Duodenal mucosa (tissue), 2 donors: ENCODE results near the gene STEAP1.

Experiments
- H3K27ac ChIP-seq: one replicate; pipeline ENCODE4 v1.7.0; 2013; ENCODE audit warnings: low read depth, low read length
- H3K27me3 ChIP-seq, 2 donors: one replicate each; pipeline ENCODE4 v1.7.0; 2013; ENCODE audit warnings: low read length in 2 of 2, control low read depth in 1 of 2; ENCODE audit not compliant: insufficient read depth in 2 of 2, control insufficient read depth in 1 of 2
- H3K36me3 ChIP-seq, 2 donors: one replicate each; pipeline ENCODE4 v1.7.0; 2013; ENCODE audit warnings: low read length in 2 of 2, control low read depth in 1 of 2; ENCODE audit not compliant: insufficient read depth in 2 of 2, control insufficient read depth in 1 of 2
- H3K4me1 ChIP-seq, 2 donors: one replicate each; pipeline ENCODE4 v1.7.0; 2013; ENCODE audit warnings: low read length in 2 of 2, control low read depth in 1 of 2; ENCODE audit not compliant: insufficient read depth in 2 of 2, control insufficient read depth in 1 of 2
- H3K4me3 ChIP-seq, 2 donors: one replicate each; pipeline ENCODE4 v1.7.0; 2013; ENCODE audit warnings: low read length in 2 of 2, low read depth in 1 of 2
- H3K9ac ChIP-seq, 2 donors: one replicate each; pipeline ENCODE4 v1.7.0; 2013; ENCODE audit warnings: low read length in 2 of 2, low read depth in 1 of 2
- H3K9me3 ChIP-seq, 2 donors: one replicate each; pipeline ENCODE4 v1.7.0; 2013; ENCODE audit warnings: low read length in 2 of 2, control low read depth in 1 of 2; ENCODE audit not compliant: control insufficient read depth in 1 of 2

The STEAP1 gene

DNA sequence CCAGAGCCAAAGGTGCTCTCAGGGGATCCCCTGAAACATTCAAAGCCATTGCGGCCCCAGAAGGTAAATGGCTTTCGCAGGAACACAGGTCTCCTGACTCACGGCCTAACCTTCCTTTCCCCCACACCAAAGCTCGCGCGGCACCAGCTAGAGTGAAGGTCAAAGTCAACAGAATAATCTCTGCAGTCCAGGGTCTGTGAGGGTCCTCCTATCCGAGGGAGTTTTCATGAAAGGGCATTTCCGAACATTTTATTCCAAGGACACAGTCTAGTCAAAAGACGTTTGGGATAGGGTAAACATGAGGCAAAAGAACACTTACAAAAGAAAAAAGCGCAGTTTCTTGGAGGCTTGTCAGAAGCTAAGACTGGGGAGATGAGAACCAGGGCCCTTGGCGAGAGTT lies 56.7 kb downstream of the STEAP1 start:
- Histone ChIP-seq H3K36me3 (no peaks in the 10 kb centered on the region), H3K9ac (peak overlapping the region; percentile 78 to 86), H3K27me3 (no peaks in the 10 kb centered on the region)

DNA sequence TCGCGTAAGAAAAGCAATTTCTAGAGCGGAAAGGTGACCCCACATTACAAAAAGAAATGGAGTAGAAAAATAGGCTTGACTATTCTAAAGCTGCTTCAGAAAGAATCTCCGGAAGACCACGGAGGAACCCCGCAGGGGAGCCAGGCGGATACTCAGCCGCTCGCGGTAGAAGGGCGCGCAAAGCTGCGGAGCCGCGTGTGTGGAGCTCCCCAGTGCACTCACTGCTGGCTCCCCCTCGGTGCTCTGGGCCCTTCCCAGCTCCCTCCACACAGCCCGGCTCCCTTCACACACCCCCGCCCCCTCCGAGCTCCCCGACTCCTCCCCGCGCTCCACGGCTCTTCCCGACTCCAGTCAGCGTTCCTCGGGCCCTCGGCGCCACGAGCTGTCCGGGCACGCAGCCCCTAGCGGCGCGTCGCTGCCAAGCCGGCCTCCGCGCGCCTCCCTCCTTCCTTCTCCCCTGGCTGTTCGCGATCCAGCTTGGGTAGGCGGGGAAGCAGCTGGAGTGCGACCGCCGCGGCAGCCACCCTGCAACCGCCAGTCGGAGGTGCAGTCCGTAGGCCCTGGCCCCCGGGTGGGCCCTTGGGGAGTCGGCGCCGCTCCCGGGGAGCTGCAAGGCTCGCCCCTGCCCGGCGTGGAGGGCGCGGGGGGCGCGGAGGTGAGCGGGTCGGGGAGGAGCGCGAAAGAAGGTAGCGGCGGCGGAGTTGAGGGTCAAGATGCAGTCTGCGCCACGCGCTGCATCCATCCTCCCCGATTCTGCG lies 57.3 kb downstream of the STEAP1 start, which contains the start of gene STEAP2:
STEAP2 (plus strand) TSS at position 350 of the 758 bp plus-strand sequence. CDS start 13,343 bp downstream, outside the sequence.
- no peaks in the 10 kb centered on the region for H3K9me3 ChIP-seq
- H3K4me3 ChIP-seq = peak within 1 kb of the TSS; percentile 67 to 82
- H3K27me3 ChIP-seq = no peaks in the 10 kb centered on the region
- H3K36me3 ChIP-seq = no peaks in the 10 kb centered on the region
- peaks cover 5 to 19% of the 10 kb centered on the region in 2 donors for H3K4me1 ChIP-seq
- peak within 1 kb of the TSS; percentile 78 to 86 for H3K9ac ChIP-seq
- peak within 1 kb of the TSS; percentile 71 for H3K27ac ChIP-seq

More for the DNA sequence above, 56.7 kb downstream of the STEAP1 start:
- H3K9me3 ChIP-seq = no peaks in the 10 kb centered on the region
- peaks cover 5 to 19% of the 10 kb centered on the region in 2 donors for H3K4me1 ChIP-seq
- H3K27ac ChIP-seq = peak overlapping the region; percentile 71
- H3K4me3 ChIP-seq = peak overlapping the region; percentile 67 to 82

DNA sequence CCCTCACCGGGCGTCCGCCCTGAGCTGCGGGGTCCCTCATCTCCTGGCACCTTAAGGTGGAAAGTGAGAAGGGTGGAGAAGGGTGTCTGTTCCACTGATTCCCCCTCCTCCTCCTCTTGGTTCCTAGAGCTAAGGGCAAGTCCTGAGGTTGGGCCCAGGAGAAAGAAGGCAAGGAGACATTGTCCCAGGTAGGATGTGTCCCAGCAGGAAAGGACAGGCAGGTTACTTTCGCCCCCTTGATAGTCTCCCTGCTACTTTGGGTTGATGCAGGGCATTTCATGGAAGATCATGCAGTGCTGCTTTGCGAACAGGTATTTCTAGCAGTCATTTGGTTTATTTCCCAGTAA lies 57.9 kb downstream of the STEAP1 start:
- H3K9me3 ChIP-seq = no peaks in the 10 kb centered on the region
- H3K9ac ChIP-seq = peak overlapping the region; percentile 78 to 86
- H3K27ac ChIP-seq = peak overlapping the region; percentile 71

DNA sequence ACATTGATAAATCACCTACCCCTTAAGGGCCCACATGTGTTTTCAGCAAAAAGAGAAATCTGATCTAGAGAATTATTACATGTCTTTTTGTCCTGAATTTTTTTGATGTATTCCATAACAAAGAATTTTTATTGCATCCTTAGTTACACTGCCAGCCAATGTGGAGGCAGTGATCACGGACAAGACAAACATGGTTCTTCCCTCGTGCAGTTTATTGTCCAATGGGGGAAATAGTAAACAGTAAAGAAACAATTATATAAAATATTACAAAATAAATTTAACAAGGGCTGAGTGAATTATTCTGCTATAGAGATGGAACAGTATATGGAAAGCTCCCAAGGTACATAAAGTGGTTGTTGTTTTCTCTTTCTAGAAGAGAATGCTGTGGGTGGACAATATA lies 59.3 kb downstream of the STEAP1 start:
- H3K36me3 ChIP-seq = no peaks in the 10 kb centered on the region
- H3K4me3 ChIP-seq = no peak overlapping the region
- no peaks in the 10 kb centered on the region for H3K9me3 ChIP-seq
- H3K4me1 ChIP-seq = peaks cover 5 to 19% of the 10 kb centered on the region in 2 donors
- no peak overlapping the region for H3K27ac ChIP-seq
- no peaks in the 10 kb centered on the region for H3K27me3 ChIP-seq
- H3K9ac ChIP-seq = no peak overlapping the region

More for the DNA sequence above, 57.9 kb downstream of the STEAP1 start:
- Histone ChIP-seq H3K36me3 (no peaks in the 10 kb centered on the region), H3K4me1 (peaks cover 5 to 19% of the 10 kb centered on the region in 2 donors), H3K27me3 (no peaks in the 10 kb centered on the region), H3K4me3 (peak overlapping the region; percentile 67 to 82)
